ENCODE measurements around the gene SNAPC5. TPM values are rescaled to one million over a fixed set of nuclear protein-coding genes. Genes with fewer than 3 reads are reported as not detected.

SNAPC5 gene
- total RNA-seq (2014; rRNA removed; shearing (Covaris generic)) (17.4 and 21.2 TPM in 2 replicates), polyA plus RNA-seq (2016; fragmentation: Nextera tagmentation; extraction: Ambion mirVana) (41.1 and 43.2 TPM in 2 replicates)
- long read RNA-seq, transcript SNAPC5-202 (3 exons, 1,002 nt): major isoform, 13 of 17 reads
- long read RNA-seq, partial matches to known transcripts: 0 of 17 reads
- long read RNA-seq, other reads (novel, unspliced or antisense): 0 of 17 reads

- Histone ChIP-seq H3K27ac (ENCODE audit: low read depth) (peak within 1 kb of the TSS; percentile 100), H3K9me2 (ENCODE audit: insufficient read depth) (no peaks in the 10 kb centered on the region), H3K4me2 (peak within 1 kb of the TSS; percentile 98), H2AFZ (peak within 1 kb of the TSS; percentile 82; the same call in 1 of the 2 replicates), H3K79me2 (replicated peaks; ENCODE audit: insufficient read depth) (peaks cover 37% of the 10 kb centered on the region), H3K27me3 (ENCODE audit: insufficient read depth) (no peaks in the 10 kb centered on the region), H3F3A (replicated peaks; ENCODE audit: low read depth) (peaks cover 71% of the 10 kb centered on the region), H4K20me1 (replicated peaks; ENCODE audit: insufficient read depth) (peaks cover 23% of the 10 kb centered on the region), H3K36me3 (ENCODE audit: insufficient read depth) (peaks cover 68% of the 10 kb centered on the region), H3K4me3 (peak within 1 kb of the TSS; percentile 94), H3K4me1 (ENCODE audit: insufficient read depth) (peaks cover 12% of the 10 kb centered on the region)
- peak; percentile 90 for ATAC-seq
- H3K36me3 Mint-ChIP-seq (ENCODE audit: low read depth): peaks cover 76% of the 10 kb centered on the region
- H3K27ac Mint-ChIP-seq: peak within 1 kb of the TSS; percentile 98
- TF ChIP-seq EZH2 (IDR thresholded peaks at IDR 0.05; ENCODE audit: low read depth, unreplicated experiment) (no peak), CREB1 (CRISPR knock-in tag; IDR thresholded peaks at IDR 0.05; ENCODE audit: low read depth) (peak; percentile 97), POLR2AphosphoS5 (IDR thresholded peaks at IDR 0.05; ENCODE audit: low read depth) (peak; percentile 93), REST (IDR thresholded peaks at IDR 0.05; ENCODE audit: unreplicated experiment) (no peak), ETS1 (IDR thresholded peaks at IDR 0.05) (peak; percentile 83), STAT1 (IDR thresholded peaks at IDR 0.05; ENCODE audit: unreplicated experiment) (no peak), CTCF (conservative IDR thresholded peaks at IDR 0.05; ENCODE audit: low read depth in 2 of 2) (peak; percentile 85 to 95), ZNF331 (CRISPR knock-in tag; IDR thresholded peaks at IDR 0.05; ENCODE audit: low read depth) (no peak), EZH2phosphoT487 (IDR thresholded peaks at IDR 0.05; ENCODE audit: unreplicated experiment) (no peak)
- H3K4me1 Mint-ChIP-seq: peaks cover 29% of the 10 kb centered on the region
- H3K27me3 Mint-ChIP-seq (ENCODE audit: insufficient read depth, low read depth, poor library complexity): peaks cover 15% of the 10 kb centered on the region
- H3K4me3 Mint-ChIP-seq: peak within 1 kb of the TSS; percentile 87
- DNase-seq (ENCODE audit: low spot score): peak; percentile 98
- no peaks in the 10 kb centered on the region; the same call in 2 of the 3 replicates for H3K9me3 Mint-ChIP-seq
Observed at GRCh38 chr15:66497502-66498455, at the start of gene SNAPC5. Gene SNAPC5 (minus strand): TSS chr15:66497762. CDS start chr15:66497731, 31 bp downstream.
